Raji (cell line): Measurements from ENCODE around the gene ATIC.

ENCODE experiments used
- POLR2A ChIP-seq: IDR thresholded peaks from 2 replicates; pipeline ENCODE4 v1.6.1; 2011; ENCODE audit warnings: low read depth, low read length, control low read depth; ENCODE audit not compliant: insufficient read depth

The ATIC gene

DNA sequence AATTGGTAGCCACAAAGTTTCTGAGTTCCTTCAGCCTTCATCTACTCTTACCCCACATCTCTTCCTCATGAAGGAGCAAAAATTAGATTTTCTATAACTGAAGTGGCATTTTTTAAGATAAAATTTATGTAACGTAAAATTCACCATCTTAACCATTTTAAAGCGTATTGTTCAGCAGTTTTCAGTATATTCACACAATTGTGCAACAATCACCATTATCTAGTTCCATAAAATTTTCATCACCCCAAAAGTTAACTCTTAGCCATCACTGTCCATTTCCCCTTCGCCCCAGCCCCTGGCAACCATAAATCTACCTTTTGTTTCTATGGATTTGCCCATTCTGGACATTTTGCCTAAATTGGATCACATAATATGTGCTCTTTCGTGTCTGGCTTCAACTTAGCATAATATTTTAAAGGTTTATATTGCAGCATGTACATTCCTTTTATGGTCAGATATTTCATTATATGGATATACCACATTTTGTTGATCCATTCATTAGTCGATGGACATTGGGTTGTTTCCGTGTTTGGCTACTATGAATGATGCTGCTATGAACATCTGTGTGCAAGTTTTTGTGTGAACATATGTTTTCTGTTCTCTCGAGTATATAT is 44.6 kb downstream of the ATIC start:
- no peak for TF ChIP-seq POLR2A

DNA sequence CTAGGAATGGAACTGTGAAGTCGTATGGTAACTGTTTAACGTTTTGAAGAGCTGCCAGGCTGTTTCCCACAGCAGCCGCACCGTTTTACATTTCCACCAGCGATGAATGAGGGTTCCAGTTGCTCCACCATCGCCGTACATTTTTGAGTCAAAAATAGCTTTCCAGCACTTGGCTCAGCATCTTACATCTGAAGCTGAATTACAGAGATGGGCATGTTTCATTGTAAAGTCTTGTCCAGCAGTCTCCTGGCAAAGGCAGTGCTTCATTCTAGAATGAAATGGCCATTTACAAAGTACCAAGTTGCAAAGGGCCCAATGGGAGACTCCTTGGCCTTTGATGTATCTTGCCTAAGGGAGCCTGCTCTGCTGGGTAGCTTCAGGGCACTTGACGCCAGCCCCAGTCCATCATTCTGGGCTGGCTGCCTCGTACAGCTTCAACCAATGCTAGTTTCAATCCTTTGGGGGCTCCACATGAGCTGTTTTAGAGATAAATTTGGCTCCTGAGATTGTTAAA is 45.1 kb downstream of the ATIC start:
- TF ChIP-seq POLR2A, result no peak

GRCh38 chr2:215357660-215358059 is 45.8 kb downstream of the ATIC start:
- TF ChIP-seq POLR2A, result no peak

- no peak for TF ChIP-seq POLR2A
These were observed 46.5 kb downstream of the ATIC start for GRCh38 chr2:215358312-215358845.

GRCh38 chr2:215358891-215359575 is 47.2 kb downstream of the ATIC start:
- TF ChIP-seq POLR2A, result no peak

GRCh38 chr2:215359576-215359922 is 47.7 kb downstream of the ATIC start:
- TF ChIP-seq POLR2A, result no peak

GRCh38 chr2:215360596-215360995 is 48.7 kb downstream of the ATIC start:
- no peak for TF ChIP-seq POLR2A

DNA sequence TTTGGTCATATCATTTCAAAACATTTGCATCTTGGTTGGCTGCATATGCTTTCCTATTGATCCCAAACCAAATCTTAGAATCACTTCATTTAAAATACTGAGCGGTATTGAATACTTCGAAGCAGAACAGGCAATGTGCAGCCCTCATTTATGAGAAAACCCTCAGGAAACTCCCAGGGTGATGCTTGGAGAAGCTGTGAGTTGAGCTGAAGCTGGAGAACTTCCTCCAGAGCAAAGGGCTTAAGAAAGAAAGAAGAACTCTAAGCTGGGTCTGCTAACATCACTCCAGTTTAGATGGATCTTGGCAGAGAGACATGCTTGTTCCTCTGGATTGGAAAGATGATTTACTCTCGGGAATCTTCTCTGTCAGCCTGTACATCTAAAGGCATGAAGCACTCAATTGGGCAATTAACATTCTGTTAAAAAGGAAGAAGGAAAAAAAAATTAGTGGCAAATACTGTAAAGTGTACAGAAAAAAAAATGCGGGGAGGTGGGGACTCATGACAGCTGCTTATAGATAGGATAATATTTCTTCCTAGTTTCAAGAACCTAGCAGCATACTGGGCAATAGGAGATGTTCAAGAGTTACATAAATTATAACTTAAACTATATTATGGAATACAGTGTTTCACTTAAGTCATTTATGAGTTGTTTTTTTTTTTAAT is 49.5 kb downstream of the ATIC start:
- TF ChIP-seq POLR2A, result no peak

- no peak for TF ChIP-seq POLR2A
These were observed 50.2 kb downstream of the ATIC start for GRCh38 chr2:215361876-215362561.

GRCh38 chr2:215362562-215362904 is 50.7 kb downstream of the ATIC start:
- TF ChIP-seq POLR2A, result no peak

GRCh38 chr2:215363039-215363438 is 51.2 kb downstream of the ATIC start:
- no peak for TF ChIP-seq POLR2A

DNA sequence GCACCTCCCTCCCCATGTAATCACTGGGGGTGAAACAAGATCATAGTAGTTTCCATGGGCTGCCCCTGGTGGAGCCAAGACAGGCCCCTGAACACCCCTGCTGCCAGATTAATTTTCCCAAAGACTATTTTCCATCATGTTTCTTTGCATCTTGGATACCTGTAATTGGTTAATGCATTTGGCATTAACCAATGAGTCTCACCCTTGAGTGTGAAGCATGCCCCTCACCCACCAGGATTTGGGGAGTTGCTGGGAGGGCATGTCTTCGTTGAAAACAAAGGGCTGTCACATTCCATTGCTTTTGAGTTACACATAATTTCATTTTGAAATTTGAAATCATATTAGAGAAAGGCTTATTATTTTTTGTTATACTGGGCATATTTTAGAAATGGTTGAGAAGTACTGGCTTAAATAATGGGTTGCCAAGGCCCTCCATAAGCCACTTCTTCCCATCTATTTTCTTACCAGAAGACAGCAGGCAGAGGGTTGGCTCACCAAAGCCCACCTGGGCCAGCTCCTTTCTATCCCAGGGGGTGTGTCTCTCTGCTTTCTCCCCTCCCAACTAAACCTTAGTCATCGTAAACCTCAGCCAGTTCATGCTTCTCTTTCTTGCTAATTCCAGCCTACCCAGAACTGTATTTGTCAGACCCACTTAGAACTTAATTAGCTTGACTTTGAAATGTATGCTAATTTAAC is 51.8 kb downstream of the ATIC start:
- no peak for TF ChIP-seq POLR2A

DNA sequence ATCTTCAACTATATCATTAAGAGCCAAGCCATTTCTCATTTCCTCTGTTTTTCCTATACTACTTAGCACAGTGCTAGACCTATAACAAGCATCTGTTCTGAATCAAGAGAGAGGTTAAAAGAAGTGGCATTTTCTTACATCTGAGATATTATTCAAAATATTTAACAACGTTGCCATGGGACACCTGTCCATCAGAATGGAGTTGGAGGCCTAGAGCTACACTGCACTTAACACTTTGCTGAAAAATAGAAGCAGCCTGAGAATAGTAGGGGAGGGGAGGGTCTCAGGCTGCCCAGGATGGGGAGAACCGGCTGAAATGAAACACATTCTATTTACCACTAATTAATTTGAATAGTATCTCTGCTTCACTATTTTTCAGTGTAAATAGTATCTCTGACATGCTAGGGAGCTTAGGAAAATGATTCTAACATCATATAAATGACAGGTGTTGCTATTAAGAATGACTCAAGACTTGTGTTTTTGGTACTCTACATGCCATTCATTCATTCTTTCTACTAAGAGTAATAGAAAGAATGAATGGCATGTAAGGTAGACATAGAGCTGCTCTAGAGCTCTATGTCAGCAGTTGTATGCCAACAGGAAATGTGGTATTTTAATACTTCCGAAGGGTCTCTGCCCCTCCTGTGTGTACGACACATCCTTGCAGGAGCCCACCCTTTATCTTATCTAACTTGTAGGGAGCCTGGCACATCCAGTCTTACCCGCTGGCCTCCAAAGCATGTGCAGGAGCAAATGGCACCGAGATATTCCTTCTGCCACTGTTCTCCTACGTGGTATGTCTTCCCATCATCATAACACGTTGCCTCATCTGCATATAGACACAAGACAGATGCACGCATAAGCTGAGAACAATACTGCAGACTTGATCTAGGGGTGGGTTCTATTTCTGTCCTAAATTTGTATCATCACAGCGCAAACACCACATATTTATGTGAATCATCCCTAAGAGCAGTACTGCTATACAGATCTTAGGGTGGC is 52.6 kb downstream of the ATIC start:
- no peak for TF ChIP-seq POLR2A

DNA sequence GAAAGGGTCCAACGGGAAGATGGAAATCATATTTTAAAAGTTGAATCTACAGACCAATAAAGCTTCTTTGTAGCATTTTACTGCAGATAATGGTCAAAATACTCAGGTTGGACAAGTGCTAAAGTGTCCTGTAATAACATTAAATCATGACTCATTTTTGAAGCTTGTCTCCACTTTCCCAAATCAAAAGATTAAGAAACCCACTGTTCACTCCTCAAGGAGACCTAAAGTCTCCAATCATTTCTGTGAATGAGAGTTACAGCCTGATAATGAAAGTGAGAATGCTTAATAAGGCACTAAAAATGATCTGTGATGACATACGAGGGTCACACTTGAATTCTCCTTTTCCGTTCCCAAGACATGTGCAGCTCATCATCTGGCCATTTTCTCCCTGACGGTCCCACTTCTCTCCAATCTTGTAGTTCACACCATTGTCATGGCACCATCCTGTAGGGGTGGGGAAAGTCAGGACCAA is 53.4 kb downstream of the ATIC start:
- TF ChIP-seq POLR2A, result no peak
